ENCODE results near the gene EGLN1.

- TF ChIP-seq CTCF (IDR thresholded peaks at IDR 0.05) (no peak), POLR2AphosphoS5 (IDR thresholded peaks at IDR 0.05) (peak; percentile 44), POLR2A (IDR thresholded peaks at IDR 0.05) (no peak)
These were observed 63.0 kb downstream of the EGLN1 start for GRCh38 chr1:231359113-231359512.

All from gastroesophageal sphincter (tissue), 3 donors.